IMR-90 (cell line): Measurements from ENCODE around the gene USP14. TPM values are rescaled to one million over a fixed set of nuclear protein-coding genes. Genes with fewer than 3 reads are reported as not detected.

Experiments used
- microRNA-seq, 2 experiments: library from miRNA; stranded (forward) in 1 of 2; unstranded in 1 of 2; fragments of 10-50 nt in 1 of 2; fragments of <30 nt in 1 of 2; gene quantifications in 1 of 2; microRNA quantifications in 1 of 2; one replicate each; pipeline versions ENCODE3 to v1.1.0; 2013 to 2020; ENCODE audit not compliant: insufficient read depth in 1 of 2, insufficient read length in 1 of 2, unreplicated experiment in 1 of 2
- polyA plus RNA-seq, 3 experiments: library from polyadenylated mRNA; depleted of rRNA; stranded (reverse); fragments of >200 nt; gene quantifications; 2 replicates each; pipeline ENCODE4 v1.2.3, GENCODE V29; 2012; ENCODE audit warnings: low replicate concordance in 1 of 3
- small RNA-seq, 5 experiments: library from RNA; depleted of rRNA; stranded (forward); fragments of <200 nt; gene quantifications; one replicate each; pipeline ENCODE3, GENCODE V24; 2012
- total RNA-seq: library from RNA; depleted of rRNA; stranded (reverse); fragments of >200 nt; gene quantifications from 2 replicates; pipeline ENCODE4 v1.2.3, GENCODE V29; 2012; rRNA removed

USP14 gene
- total and polyA plus RNA-seq, 2 of the 4 experiments (the other 2 are of a cell fraction): 11.5 to 32.4 TPM

Small RNA genes within 50 kb of the gene (microRNA-seq; reads per million reads assigned to microRNA genes)
- gene MIR8078: 0 reads per million in 2 experiments

Small RNA genes within 50 kb of the gene (small RNA-seq; reads per million reads assigned to genes)
- 0 reads per million in 5 experiments for gene MIR8078

Other genes with a start within 250 kb of the USP14 start
- not detected in 2 replicates for gene TUBB8B, start 108.9 kb upstream of the USP14 start, total RNA-seq
- not detected in 2 replicates for gene TUBB8B, start 108.9 kb upstream of the USP14 start, polyA plus RNA-seq (2012; rRNA removed)
- gene THOC1, start 109.5 kb downstream of the USP14 start, total RNA-seq: 13.3 and 27.2 TPM in 2 replicates
- gene THOC1, start 109.5 kb downstream of the USP14 start, polyA plus RNA-seq (2012; rRNA removed): 14.1 and 15.8 TPM in 2 replicates